ENCODE measurements around the gene PROC.
"Not testable (repeated sequence)": the region's sequence is repeated elsewhere in the genome, so short reads cannot be mapped to it uniquely, and the experiment has no call there.

Gene PROC

DNA sequence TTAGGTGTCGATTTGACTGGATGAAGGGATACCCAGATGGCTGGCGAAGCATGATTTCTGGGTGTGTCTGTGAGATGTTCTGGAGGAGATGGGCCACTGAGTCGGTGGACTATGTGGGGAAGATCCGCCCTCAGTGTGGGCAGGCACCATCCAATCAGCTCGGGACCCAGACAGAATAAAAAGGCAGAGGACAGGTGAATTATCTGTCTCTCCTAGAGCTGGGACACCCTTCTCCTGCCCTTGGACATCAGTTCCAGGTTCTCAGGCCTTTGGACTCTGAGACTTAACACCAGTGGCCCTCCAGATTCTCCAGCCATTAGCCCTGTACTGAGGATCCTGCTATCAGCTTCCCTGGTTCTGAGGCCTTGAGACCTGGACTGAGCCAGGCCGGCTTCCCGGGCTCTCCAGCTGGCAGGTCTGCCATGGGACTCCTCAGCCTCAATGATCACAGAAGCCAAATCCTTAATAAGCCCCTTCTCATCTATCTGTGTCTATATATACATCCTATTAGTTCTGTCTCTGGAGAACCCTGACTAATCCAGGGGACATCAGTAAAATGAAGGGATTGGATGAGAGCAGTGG, 11.7 kb downstream of the PROC start:
- H3K4me1 ChIP-seq (ENCODE audit: control insufficient read depth, insufficient read depth, low read length), result peaks cover 4% of the 10 kb centered on the region
- H3K27me3 ChIP-seq (ENCODE audit: control insufficient read depth, insufficient read depth, low read length), result peaks cover 2% of the 10 kb centered on the region; the same call in 1 of the 2 replicates
- no peaks in the 10 kb centered on the region for H3K9me3 ChIP-seq (ENCODE audit: control insufficient read depth, insufficient read depth, low read depth, low read length)
- no peak overlapping the region for H3K4me3 ChIP-seq (ENCODE audit: low read depth, low read length)
- H3K27ac ChIP-seq (ENCODE audit: low read depth, low read length), result no peak overlapping the region
- H3K9ac ChIP-seq (ENCODE audit: low read length), result no peak overlapping the region
- no peaks in the 10 kb centered on the region for H3K36me3 ChIP-seq (ENCODE audit: control insufficient read depth, insufficient read depth, low read length)

DNA sequence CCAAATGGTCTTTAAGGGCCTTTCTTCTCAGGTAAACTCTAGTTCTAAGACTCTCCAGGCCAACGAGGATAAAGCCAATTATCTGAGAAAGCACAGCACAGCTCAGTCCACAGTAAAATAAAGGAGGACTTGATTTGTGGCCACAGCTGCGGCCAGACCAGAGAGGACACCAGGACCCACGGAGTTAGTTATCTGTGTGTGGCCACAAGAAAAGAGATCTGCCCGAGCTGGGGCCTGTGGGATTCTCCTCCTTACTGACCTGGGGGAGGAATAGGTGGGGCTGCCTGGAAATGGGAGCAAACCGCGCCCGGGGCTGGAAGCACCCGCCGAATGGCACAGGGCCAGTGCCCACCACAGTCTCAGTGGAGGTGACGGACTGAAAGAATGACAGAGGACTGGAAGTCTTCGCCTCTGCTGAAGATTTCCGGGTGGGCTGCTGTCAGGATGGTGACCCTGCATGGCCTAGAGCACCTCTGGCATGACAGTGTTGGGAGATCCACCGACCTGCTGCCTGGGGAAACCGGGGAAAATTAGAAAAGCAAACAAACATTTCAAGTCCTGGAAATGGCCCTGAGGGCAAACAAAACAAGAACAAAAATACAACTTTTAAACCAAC, 13.3 kb downstream of the PROC start:
- H3K27me3 ChIP-seq (ENCODE audit: control insufficient read depth, insufficient read depth, low read length), result no peaks in the 10 kb centered on the region
- no peak overlapping the region for H3K9ac ChIP-seq (ENCODE audit: low read length)
- H3K27ac ChIP-seq (ENCODE audit: low read depth, low read length), result no peak overlapping the region
- no peaks in the 10 kb centered on the region for H3K9me3 ChIP-seq (ENCODE audit: control insufficient read depth, insufficient read depth, low read depth, low read length)
- H3K4me3 ChIP-seq (ENCODE audit: low read depth, low read length), result no peak overlapping the region
- no peaks in the 10 kb centered on the region for H3K36me3 ChIP-seq (ENCODE audit: control insufficient read depth, insufficient read depth, low read length)
- no peaks in the 10 kb centered on the region for H3K4me1 ChIP-seq (ENCODE audit: control insufficient read depth, insufficient read depth, low read length)

DNA sequence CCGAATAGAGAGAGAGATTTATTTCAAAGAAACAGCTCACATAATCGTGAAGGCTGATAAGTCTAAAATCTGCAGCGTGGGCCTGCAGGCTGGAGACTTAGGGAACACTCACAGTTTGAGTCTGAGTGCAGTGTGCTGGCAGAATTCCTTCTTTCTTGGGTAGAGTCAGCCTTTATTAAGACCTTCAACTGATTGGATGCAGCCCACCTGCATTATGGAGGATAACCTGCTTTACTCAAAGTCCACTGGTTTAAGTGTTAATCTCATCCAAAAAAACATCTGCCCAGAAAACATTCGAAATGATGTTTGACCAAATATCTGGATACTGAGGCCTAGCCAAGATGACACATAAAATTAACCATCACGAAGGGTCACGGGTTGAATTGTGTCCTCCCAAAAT, 16.3 kb downstream of the PROC start:
- Histone ChIP-seq H3K9ac (ENCODE audit: low read length) (no peak overlapping the region), H3K9me3 (ENCODE audit: control insufficient read depth, insufficient read depth, low read depth, low read length) (no peaks in the 10 kb centered on the region), H3K4me1 (ENCODE audit: control insufficient read depth, insufficient read depth, low read length) (no peaks in the 10 kb centered on the region), H3K4me3 (ENCODE audit: low read depth, low read length) (no peak overlapping the region), H3K27ac (ENCODE audit: low read depth, low read length) (no peak overlapping the region), H3K36me3 (ENCODE audit: control insufficient read depth, insufficient read depth, low read length) (no peaks in the 10 kb centered on the region), H3K27me3 (ENCODE audit: control insufficient read depth, insufficient read depth, low read length) (no peaks in the 10 kb centered on the region)

DNA sequence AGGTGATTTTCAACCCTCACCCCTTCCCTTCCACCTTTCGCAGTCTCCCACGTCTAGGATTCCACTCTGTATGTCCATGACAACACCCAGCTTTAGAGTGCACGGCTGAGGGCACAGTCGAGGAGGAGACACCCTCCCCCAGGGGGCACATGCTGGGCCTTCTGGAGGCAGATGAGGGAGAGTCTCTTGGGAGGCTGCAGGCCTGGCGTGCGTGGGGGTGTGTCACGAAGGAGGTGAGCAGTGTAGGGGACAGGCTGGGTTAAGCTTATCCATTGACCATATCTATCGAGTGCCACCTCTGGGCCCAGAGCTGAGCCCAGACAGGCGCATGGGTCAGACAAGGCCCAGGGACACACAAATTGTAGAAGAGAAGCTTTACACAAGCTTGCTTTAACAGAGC, 18.8 kb downstream of the PROC start:
- no peak overlapping the region for H3K27ac ChIP-seq (ENCODE audit: low read depth, low read length)
- no peaks in the 10 kb centered on the region for H3K36me3 ChIP-seq (ENCODE audit: control insufficient read depth, insufficient read depth, low read length)
- no peak overlapping the region for H3K4me3 ChIP-seq (ENCODE audit: low read depth, low read length)
- no peak overlapping the region for H3K9ac ChIP-seq (ENCODE audit: low read length)
- H3K4me1 ChIP-seq (ENCODE audit: control insufficient read depth, insufficient read depth, low read length), result no peaks in the 10 kb centered on the region
- H3K9me3 ChIP-seq (ENCODE audit: control insufficient read depth, insufficient read depth, low read depth, low read length), result peaks cover 4% of the 10 kb centered on the region; the same call in 1 of the 2 replicates
- no peaks in the 10 kb centered on the region for H3K27me3 ChIP-seq (ENCODE audit: control insufficient read depth, insufficient read depth, low read length)

DNA sequence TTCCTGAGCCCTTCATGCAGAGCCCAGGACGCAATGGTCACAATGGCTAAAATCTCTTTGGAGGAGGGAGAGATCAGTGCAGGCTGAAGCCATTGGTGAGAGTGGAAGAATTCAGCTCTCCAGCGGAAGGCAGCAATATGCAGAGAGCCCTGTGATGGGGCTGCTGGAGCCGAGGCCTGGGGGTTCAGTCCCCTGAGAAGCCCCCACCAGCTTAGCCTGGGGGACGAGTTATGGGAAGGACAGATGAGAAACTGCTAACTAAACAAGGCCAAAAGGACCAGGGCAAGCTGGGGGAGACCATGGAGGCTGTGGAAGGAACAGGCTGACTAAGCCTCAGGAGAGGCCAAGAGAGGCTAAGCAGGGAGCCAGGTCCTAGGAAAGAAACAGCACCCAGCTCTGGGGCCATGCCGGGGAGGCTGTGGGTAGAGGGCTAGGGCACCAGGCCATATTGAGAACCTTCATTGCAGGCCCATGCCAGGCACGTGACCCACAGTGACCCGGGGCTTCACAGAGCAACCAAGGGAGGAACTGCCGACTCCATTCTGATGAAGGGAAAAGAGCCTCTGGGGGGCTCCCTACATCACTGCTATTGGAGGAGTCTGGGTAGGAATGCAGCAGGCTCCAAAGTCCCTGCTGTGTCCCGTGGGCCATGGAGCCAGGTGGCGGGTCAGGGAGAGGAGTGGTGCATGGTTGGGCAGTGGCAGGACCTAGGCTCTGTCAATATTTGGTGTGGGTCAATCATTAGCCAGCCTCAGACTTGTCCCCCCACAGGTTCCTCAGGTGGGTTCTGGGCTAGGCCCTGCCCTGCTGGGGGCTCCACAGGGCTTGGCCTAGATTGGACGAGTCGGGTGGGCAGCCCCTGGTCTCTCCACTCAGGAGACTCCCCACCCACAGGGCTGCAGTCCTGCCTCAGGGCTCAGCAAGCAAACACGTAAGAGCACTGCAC, 19.8 kb downstream of the PROC start:
- H3K4me1 ChIP-seq (ENCODE audit: control insufficient read depth, insufficient read depth, low read length), result no peaks in the 10 kb centered on the region
- no peak overlapping the region for H3K4me3 ChIP-seq (ENCODE audit: low read depth, low read length)
- no peaks in the 10 kb centered on the region for H3K27me3 ChIP-seq (ENCODE audit: control insufficient read depth, insufficient read depth, low read length)
- H3K9ac ChIP-seq (ENCODE audit: low read length), result no peak overlapping the region
- peaks cover 4% of the 10 kb centered on the region; the same call in 1 of the 2 replicates for H3K9me3 ChIP-seq (ENCODE audit: control insufficient read depth, insufficient read depth, low read depth, low read length)
- H3K36me3 ChIP-seq (ENCODE audit: control insufficient read depth, insufficient read depth, low read length), result no peaks in the 10 kb centered on the region
- no peak overlapping the region for H3K27ac ChIP-seq (ENCODE audit: low read depth, low read length)

DNA sequence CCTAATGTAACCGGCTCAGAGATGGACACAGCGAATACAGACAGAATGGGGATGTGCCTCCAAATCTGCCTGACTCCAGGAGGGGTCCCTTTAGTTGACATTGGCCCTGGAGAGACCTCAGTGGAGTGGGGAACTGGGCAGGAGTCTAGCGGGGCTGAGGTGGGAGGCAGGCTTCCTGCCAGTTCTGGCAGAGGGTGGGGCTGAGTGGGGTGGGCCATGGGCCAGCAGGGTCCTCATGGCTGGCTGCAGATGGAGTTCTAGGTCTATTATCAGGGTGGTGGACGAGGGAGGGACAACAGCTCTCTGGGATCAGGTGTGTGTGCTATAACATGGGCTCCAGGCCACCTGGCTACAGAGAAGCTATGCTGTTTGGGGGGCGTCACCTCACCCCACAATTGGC, 21.1 kb downstream of the PROC start:
- Histone ChIP-seq H3K9ac (ENCODE audit: low read length) (no peak overlapping the region), H3K4me1 (ENCODE audit: control insufficient read depth, insufficient read depth, low read length) (no peaks in the 10 kb centered on the region), H3K9me3 (ENCODE audit: control insufficient read depth, insufficient read depth, low read depth, low read length) (peaks cover 7% of the 10 kb centered on the region; the same call in 1 of the 2 replicates), H3K4me3 (ENCODE audit: low read depth, low read length) (no peak overlapping the region), H3K27ac (ENCODE audit: low read depth, low read length) (no peak overlapping the region), H3K36me3 (ENCODE audit: control insufficient read depth, insufficient read depth, low read length) (no peaks in the 10 kb centered on the region), H3K27me3 (ENCODE audit: control insufficient read depth, insufficient read depth, low read length) (no peaks in the 10 kb centered on the region)

DNA sequence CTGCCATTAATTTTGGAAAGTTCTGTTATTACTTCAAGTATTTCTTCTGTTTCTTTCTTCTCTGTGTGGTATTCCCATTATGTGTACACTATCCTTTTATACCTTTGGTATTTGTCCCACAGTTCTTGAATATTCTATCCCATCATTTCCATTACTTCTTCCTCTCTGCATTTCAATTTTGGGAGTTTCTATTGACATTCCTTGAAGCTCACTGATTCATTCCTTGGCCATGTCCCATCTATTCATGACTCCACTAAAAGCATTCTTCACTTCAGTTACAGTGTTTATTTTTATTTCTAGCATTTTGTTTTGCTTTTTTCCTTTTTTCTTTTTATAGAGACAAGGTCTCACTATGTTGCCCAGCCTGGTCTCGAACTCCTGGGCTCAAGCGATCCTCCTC, 30.3 kb downstream of the PROC start:
- Histone ChIP-seq H3K27me3 (ENCODE audit: control insufficient read depth, insufficient read depth, low read length) (no peaks in the 10 kb centered on the region), H3K36me3 (ENCODE audit: control insufficient read depth, insufficient read depth, low read length) (no peaks in the 10 kb centered on the region), H3K9ac (ENCODE audit: low read length) (no peak overlapping the region), H3K4me1 (ENCODE audit: control insufficient read depth, insufficient read depth, low read length) (peaks cover 13% of the 10 kb centered on the region; the same call in 1 of the 2 replicates), H3K4me3 (ENCODE audit: low read depth, low read length) (no peak overlapping the region), H3K9me3 (ENCODE audit: control insufficient read depth, insufficient read depth, low read depth, low read length) (0 out of 2 replicates have a peak, but pooled peaks cover 7% of the 10 kb centered on the region), H3K27ac (ENCODE audit: low read depth, low read length) (no peak overlapping the region)

DNA sequence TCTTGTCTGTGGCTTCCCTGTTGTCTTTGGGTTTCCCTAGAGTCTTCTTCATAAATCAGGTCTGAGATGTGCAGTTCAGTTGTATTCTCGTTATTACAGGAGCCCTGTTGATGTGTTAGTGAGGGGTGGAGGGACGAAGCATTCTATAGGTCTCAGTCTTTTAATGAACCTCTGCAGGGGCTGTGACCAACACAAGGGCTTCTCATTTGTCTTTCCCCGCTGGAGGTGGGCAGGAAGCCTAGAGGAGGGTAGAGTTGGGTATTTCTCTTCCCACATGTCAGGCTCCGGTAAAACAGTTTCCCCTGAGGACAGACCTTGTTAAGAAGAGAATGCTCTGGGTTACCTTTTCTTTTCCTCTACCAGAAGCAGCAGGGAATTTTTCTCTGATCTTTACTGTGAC, 31.2 kb downstream of the PROC start:
- Histone ChIP-seq H3K27ac (ENCODE audit: low read depth, low read length) (no peak overlapping the region), H3K9ac (ENCODE audit: low read length) (no peak overlapping the region), H3K27me3 (ENCODE audit: control insufficient read depth, insufficient read depth, low read length) (no peaks in the 10 kb centered on the region), H3K4me3 (ENCODE audit: low read depth, low read length) (no peak overlapping the region), H3K36me3 (ENCODE audit: control insufficient read depth, insufficient read depth, low read length) (no peaks in the 10 kb centered on the region), H3K9me3 (ENCODE audit: control insufficient read depth, insufficient read depth, low read depth, low read length) (0 out of 2 replicates have a peak, but pooled peaks cover 6% of the 10 kb centered on the region), H3K4me1 (ENCODE audit: control insufficient read depth, insufficient read depth, low read length) (peaks cover 17% of the 10 kb centered on the region)

DNA sequence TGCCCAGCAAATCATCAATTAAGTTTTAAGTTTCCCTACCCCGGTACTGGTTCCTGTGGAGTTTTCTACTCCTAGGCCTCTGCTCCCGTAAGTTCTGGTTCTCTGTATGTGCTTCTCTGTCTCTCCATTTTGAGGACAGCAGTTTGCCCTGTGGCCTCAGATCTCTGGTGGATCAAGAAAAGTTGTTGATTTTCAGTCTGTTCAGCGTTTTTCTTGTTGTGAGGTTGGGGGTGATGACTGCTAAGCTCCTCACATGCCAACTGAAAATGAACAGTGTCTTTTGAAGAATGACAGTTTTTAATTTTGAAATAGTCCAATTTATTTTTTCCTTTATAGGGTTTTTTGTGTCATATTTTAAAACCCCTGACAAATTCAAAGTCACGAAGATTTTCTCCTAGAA, 31.7 kb downstream of the PROC start:
- H3K4me1 ChIP-seq (ENCODE audit: control insufficient read depth, insufficient read depth, low read length), result peaks cover 19% of the 10 kb centered on the region
- H3K36me3 ChIP-seq (ENCODE audit: control insufficient read depth, insufficient read depth, low read length), result no peaks in the 10 kb centered on the region
- no peak overlapping the region for H3K4me3 ChIP-seq (ENCODE audit: low read depth, low read length)
- H3K9me3 ChIP-seq (ENCODE audit: control insufficient read depth, insufficient read depth, low read depth, low read length), result 0 out of 2 replicates have a peak, but pooled peaks cover 2% of the 10 kb centered on the region
- no peak overlapping the region for H3K9ac ChIP-seq (ENCODE audit: low read length)
- no peaks in the 10 kb centered on the region for H3K27me3 ChIP-seq (ENCODE audit: control insufficient read depth, insufficient read depth, low read length)
- H3K27ac ChIP-seq (ENCODE audit: low read depth, low read length), result no peak overlapping the region

DNA sequence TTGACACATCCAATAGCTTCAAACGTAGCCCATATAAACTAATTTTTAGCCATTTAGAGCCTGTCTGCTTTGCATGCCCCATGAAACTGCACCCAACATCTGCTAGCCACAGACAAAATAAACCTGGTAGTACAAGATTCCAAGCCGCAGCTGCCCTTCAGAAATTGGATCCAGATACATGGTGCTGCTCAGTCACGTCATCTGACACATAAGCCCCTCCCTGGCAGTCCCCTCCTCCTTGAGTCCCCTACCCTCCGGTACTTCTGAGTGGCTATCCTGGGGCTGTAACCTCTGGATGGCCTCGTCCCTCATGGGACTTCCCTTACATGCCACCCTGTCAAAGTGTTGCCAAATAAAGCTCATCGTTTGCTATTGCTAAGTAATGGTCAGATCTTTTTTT, 33.8 kb downstream of the PROC start:
- no peaks in the 10 kb centered on the region for H3K36me3 ChIP-seq (ENCODE audit: control insufficient read depth, insufficient read depth, low read length)
- no peak overlapping the region for H3K27ac ChIP-seq (ENCODE audit: low read depth, low read length)
- H3K9ac ChIP-seq (ENCODE audit: low read length), result no peak overlapping the region
- H3K4me3 ChIP-seq (ENCODE audit: low read depth, low read length), result no peak overlapping the region
- no peaks in the 10 kb centered on the region for H3K27me3 ChIP-seq (ENCODE audit: control insufficient read depth, insufficient read depth, low read length)
- peaks cover 39% of the 10 kb centered on the region for H3K4me1 ChIP-seq (ENCODE audit: control insufficient read depth, insufficient read depth, low read length)
- no peaks in the 10 kb centered on the region for H3K9me3 ChIP-seq (ENCODE audit: control insufficient read depth, insufficient read depth, low read depth, low read length)

DNA sequence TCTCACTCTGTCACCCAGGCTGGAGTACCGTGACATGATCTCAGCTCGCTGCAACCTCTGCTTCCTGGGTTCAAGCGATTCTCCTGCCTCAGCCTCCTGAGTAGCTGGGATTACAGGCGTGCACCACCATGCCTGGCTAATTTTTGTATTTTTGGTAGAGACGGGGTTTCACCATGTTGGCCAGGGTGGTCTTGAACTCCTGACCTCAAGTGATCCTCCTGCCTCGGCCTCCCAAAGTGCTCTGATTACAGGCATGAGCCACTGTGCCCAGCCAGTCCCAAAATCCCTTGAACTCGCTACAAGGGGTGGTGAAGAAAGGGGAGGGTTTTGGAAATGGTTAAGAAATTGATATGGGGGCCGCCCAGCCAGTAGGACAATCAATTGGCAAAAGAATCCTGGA, 34.2 kb downstream of the PROC start:
- not testable (repeated sequence) for H3K27ac ChIP-seq (ENCODE audit: low read depth, low read length); H3K9ac ChIP-seq (ENCODE audit: low read length); H3K36me3 ChIP-seq (ENCODE audit: control insufficient read depth, insufficient read depth, low read length); H3K9me3 ChIP-seq (ENCODE audit: control insufficient read depth, insufficient read depth, low read depth, low read length); H3K4me3 ChIP-seq (ENCODE audit: low read depth, low read length); H3K27me3 ChIP-seq (ENCODE audit: control insufficient read depth, insufficient read depth, low read length)
- H3K4me1 ChIP-seq (ENCODE audit: control insufficient read depth, insufficient read depth, low read length), result peaks cover 40% of the 10 kb centered on the region
